ENCODE data around the gene CNTN5.
A peak's percentile ranks its signal among the peaks of the same experiment; 100 is the strongest.
"Not testable (repeated sequence)": the region's sequence is repeated elsewhere in the genome, so short reads cannot be mapped to it uniquely, and the experiment has no call there.

Gene CNTN5

DNA sequence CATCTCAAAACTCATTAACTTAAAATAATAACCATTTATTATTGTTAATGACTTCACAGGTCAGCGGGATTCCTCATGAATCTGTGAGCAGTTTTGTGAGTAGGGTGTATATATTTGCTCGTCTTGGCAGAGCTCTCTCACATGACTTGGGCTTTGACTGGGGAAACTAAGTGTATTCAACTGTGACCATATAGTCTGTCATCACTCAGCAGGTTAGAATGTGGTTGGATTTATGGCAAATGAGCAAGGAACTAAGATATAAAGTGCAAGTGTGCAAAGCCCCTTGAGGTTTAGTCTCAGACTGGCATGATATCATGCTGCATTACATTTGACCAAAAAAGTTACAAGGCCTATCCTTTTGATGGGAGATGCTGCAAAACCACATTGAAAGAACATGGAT is 254.8 kb downstream of the CNTN5 start:
- DNase-seq (ENCODE audit: low spot score) = no peak

DNA sequence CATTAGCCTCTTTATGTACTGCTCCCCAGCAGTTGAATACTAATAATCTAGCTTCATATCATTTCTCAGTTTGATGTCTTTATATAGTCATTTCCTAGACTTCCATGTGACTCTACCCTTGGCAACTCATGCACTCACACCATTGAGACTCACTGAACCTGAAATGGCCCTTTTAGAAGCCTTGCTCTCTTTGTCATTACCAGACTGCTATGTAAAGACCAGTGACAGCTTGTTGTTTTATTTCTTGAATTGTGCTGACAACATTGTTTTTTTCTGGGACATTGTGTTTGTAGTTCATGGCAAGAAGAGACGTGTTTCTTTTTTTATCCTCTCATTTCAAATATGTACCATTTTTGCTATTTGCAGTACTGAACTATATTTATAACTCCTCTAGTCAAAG is 256.5 kb downstream of the CNTN5 start:
- DNase-seq (ENCODE audit: low spot score) = no peak

DNA sequence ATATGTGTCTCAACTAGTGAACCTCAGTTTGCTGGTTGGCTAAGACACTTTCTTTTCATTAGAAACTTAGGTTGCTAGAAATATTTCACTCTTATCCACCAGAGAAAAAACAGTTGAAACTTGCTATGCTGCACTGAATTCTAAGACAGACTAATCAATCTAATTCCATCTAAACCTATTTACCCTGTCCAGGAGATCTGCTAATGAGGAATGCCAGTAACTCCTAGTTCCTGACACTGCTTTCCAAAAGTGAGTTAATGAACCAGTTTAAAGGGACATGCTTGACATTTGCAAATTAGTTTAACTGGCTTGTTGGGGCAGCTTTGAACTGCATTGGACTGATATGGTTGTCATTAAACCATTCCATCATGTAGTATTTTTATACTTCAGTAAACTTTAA is 258.5 kb downstream of the CNTN5 start:
- DNase-seq (ENCODE audit: low spot score) = no peak

DNA sequence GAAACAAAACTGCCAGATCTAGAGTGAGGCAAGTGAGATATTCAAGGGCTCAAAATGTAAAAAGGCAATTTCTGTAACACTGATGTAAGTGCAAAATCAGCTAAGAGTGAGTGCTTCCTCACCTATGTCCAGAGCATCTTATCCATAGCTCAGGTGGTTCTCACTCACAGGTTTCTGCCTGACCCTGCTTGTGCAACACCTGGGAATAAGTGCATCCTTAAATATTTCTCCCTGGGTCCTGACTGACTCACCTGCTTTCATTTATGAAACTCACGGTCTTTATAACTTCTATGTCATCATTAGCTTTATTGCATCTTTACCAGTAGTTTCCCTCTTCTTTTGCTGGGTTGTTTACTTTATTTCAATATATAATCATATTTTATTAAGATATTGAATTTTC is 260.6 kb downstream of the CNTN5 start:
- no peak for DNase-seq (ENCODE audit: low spot score)

DNA sequence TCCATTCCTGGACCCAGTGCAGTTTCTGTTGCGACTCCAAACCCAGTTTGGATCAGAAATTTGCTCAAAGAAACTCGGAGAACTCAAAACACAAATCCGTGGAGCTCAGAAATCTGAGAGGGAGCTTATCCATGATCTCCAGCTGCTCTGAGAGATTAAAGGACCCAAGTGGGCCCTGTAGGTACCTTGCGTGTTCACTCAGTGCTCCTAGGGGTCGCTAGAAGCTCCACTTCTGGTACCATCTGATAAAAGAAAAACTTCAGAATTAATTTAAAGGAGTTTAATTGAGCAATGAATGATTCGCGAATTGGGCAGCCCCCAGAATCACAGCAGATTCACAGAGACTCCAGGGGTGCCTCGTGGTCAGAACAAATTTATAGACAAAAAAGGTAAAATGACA is 277.2 kb downstream of the CNTN5 start:
- not testable (repeated sequence) for DNase-seq (ENCODE audit: low spot score)

DNA sequence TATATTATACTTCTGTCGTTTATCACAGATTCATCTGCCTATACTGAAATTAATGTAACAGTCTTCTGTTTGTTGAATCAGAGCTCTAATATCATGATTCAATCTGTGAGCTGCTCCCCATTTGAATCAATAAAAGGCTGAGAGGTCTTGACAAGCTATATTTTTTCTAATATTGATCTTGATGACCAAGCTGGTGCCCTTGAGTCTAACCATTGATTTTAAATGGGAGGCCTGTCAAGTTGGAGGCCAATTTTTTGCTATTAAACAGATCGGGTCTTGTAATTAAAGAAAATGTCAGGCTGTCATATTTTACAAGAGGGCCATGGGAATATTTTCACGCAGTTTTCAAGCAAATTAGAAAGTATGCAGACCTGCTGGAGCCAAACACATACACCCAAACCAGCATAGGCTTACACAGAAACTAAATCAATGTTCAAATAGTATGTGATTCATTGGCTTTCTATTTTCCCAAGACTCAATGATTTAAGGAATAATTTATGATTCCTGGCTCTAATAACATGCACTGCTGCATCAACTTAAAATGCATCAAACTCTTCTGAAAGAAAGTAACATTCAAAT is 286.9 kb downstream of the CNTN5 start:
- no peak for DNase-seq (ENCODE audit: low spot score)

DNA sequence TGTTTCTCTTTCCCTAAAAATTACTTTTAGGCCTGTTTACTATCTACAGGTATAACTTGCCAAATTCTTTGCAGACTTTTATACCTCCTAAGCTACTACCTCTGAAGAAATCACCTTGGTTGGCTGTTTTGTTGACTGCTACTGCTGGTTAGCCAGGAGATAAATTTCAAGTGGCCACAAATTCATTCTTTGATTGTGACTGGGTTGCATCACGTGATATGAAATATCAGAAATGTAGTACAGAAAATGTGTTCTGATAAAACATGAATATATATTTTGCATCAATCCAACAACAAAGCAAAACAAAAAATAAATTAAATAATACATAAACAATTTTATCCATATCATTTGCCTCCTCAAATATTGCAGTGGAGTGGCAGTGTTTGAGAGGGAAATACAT is 291.1 kb downstream of the CNTN5 start:
- no peak for DNase-seq (ENCODE audit: low spot score)

DNA sequence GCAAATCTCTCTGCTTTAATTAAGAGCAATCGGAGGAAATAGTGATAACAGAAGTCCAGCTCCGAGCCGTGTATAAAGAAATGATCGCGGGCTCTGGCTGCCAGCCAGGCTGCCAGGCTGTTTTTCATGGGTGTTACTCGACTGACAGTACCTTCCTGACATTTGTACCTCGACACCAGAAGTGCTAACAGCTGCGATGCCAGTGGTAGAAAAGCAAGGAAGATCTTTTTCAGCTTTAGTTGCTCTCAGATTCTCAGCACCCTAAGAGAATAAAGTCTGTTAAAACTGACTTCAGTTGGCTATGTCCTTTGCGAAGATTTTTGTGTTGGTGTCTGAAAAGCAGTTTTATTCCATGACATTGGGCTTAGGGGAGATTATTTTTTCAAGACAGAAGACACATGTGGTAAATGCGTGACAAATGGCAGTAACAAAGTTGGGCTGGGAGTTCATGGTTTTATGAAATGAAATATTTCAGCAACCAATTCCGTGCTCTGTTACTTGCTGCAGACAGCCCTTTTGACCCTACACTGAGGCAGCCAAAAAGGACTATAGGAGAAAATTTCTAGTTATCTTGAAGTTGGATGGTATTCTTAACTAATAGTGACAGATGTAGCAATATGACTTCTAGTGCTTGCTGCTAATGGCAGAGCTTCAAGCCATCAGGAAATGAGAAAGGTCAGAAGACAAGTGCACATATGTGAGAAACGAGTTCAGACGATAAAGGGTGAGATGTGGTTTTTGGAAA is 296.2 kb downstream of the CNTN5 start:
- no peak for DNase-seq (ENCODE audit: low spot score)

DNA sequence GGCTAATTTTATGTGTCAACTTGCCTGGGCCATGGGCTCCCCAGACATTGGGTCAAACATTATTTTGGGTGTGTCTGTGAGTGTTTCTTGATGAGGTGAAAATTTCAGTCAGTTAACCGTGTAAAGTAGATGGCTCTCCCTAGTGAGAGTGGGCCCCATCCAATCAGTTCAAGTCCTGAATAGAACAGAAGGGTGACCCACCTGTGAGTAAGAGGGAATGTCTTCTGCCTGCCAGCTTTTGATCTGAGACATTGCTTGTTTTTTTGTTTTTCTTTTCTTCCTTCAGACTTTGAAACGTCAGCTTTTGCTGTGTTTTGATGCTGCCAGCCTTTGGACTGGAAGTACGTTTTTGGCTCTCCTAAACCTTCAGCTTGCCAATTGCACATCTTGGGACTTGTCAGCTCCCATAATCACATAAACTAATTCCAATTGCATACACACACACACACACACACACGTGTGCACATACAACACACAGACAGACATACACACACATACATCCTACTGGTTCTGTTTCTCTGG is 300.1 kb downstream of the CNTN5 start:
- DNase-seq (ENCODE audit: low spot score) = no peak

DNA sequence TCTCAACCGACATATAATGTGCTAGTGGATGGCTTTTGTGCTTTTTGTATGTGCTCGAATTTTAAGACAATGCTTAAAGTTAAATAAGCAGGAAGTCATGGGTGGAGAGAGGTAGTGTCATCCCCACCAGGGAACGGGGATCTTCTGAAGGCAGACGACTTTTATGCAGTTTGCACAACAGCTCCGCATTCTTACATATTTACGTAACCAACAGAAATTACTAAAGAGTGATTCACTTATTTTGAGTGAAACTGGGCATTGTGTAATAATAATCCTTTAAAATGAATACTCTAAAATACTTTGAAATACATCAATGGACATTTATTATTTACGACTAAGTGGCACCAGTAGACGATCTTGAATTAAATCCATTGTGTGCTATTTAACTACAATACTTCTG is 305.1 kb downstream of the CNTN5 start:
- DNase-seq (ENCODE audit: low spot score) = peak; percentile 47

DNA sequence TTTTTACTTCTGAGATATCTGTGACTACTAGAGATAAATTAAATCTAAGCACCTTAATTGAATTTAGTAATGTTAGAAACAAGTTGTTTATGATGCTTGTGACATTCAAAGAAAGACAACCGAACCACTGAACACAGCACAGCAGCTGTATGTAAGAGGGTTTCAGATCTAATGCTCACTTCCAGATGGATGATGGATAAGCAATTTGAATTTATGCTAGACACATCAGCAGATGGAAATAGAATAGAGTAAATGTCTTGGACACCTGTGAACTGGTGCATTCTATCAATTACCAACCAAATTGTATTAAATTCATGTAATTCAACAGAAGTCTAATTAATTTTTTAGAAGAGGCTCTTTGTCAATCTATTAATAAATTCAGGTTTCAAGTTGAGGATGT is 306.3 kb downstream of the CNTN5 start:
- DNase-seq (ENCODE audit: low spot score) = no peak

DNA sequence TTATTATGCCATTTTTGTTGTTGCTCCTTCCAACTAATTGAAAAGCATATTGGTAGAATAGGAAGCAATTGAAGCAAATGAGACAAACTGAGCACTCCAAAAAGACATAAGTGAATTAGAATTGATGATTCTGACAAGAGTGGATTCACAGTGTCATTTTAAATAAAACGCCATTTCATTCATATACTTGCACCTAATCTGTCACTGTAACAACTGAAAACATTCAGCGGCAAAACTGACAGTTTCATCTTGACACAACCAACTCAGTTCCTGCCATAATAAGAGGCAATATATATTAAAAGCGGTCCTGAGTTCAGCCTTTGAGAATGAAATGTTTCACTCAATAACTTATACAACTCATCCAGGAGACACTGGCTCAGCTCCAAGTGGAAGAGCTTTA is 306.8 kb downstream of the CNTN5 start:
- DNase-seq (ENCODE audit: low spot score) = no peak

DNA sequence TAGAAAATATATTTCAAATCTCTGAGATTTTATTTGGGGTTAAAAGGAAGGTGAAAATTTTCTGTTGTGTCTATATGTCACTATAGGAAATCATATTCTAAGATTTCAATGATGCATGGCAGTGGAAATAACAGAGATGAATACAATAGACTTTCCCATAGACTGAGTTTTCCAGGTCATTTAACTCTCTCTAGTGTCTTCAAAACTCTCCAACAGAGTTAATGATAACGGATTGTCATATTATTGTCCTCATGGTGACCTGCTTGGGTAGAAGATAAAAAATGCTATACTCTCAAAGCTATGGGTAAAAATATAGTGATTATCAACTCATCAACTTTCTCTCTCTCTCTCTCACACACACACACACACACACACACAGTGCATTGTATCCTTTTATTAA is 312.9 kb downstream of the CNTN5 start:
- no peak for DNase-seq (ENCODE audit: low spot score)

DNA sequence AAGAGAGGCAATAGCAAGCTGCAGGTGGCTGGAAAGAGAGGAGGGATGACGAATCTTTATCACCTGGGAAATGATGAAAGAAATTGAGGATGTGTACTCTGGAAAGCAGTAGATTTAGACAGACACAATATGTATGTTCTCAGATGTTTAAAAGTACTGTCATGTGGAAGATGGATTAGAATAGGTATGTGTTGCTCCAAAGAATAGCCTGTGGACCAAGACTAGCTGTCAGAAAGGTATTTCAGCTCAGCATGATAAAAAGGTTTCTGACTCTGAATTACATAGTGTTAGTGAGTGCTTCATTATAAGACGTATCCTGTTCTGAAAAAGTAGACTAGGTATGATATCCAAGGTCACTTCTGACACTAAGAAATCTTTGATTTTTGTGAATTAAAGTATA is 322.4 kb downstream of the CNTN5 start:
- DNase-seq (ENCODE audit: low spot score) = no peak

DNA sequence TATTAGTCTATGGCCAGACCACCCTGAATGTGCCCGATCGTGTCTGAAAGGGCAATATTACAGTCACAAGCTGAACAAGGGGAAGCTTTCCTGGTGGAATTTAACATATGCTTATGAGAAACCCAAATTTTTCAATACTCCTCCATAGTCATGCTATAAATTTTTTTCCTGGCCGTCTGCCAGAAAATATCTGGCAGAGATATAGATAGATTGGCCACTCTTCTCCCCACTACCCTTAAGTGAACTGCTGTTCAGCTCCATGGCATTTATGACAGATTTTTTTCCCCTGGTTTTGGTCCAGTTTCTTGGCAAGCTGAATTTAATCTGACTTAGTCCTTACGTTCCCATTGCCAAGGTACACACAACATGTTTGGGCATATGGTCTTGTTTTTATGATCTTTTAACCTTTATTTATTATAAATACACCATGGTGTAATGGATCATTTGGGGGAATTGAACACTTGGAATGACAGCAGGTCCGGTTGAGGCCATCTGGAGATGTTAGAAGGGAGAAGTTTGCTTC is 328.5 kb downstream of the CNTN5 start:
- no peak for DNase-seq (ENCODE audit: low spot score)

DNA sequence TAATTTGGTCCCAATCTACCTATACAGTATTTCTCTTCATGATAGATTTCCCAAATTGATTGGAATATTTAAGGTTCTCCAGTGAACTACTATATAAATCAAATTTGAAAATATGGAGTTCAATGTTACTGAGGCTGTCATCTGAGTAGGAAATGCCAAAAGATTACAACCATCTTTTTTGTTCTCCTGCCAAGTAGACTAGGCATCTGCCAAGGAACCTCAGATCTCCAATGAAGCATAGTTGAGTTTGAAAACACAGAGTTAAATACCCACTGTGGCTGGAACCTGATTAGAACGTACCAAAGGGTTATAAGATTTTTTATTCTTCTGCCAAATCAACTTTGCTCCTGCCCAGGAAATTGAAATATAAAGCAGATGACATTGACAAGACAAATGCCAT is 330.9 kb downstream of the CNTN5 start:
- no peak for DNase-seq (ENCODE audit: low spot score)

DNA sequence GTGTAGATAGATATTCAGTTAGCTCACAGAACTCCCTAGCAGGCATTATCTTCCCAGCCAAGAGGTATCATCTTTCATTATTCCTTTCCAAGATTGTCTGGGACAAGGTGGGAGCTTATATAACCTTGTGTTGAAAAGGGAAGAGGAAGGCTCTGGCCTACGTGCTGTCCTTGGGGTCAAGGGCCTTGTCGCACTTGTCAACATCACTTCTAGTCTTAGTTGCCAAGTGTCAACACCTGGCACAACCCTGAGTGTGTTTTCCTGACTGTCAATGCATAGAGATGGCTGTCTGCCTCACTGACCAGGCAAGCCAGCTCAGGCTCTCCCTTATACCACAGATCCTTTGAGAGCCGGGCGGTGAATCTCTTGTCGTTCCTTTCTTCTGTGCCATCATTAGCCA is 331.9 kb downstream of the CNTN5 start:
- no peak for DNase-seq (ENCODE audit: low spot score)

DNA sequence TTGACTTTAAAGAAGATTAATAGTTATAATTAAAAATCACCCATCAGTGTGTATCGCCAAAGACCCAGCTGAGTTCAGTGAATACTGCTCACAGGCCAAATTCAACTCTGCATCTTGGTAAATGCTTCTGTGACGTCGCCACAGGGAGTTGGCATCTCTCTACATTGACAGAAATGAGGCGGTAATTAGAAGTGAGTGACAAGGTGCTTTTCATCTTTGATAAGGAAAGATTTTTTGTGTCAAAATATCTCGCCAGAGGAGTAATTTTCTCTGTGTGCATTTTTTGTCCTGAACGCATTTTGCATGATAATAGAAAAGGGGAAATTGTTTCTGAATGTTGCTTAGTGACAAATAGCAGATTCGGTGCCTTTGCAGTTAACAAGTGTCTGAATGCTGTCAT is 345.8 kb downstream of the CNTN5 start:
- no peak for DNase-seq (ENCODE audit: low spot score)

DNA sequence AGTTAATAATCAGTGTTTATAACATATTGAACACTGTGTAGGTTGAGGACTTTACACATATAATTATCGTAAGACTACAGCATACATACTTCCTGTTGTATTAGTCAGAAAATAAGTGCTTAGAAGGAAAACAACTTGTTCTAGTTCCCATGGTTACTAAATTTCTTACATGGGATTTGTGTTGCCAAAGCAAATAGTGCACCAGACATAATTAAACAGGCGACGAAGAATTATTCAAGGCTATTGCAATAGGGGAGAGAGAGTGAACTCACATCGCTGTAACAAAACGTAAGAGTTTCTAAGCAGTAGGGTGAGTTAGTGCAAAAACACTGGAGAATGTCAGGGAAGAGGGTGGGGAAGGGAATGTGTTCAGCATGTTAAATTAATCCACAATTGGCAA is 347.8 kb downstream of the CNTN5 start:
- DNase-seq (ENCODE audit: low spot score) = no peak

DNA sequence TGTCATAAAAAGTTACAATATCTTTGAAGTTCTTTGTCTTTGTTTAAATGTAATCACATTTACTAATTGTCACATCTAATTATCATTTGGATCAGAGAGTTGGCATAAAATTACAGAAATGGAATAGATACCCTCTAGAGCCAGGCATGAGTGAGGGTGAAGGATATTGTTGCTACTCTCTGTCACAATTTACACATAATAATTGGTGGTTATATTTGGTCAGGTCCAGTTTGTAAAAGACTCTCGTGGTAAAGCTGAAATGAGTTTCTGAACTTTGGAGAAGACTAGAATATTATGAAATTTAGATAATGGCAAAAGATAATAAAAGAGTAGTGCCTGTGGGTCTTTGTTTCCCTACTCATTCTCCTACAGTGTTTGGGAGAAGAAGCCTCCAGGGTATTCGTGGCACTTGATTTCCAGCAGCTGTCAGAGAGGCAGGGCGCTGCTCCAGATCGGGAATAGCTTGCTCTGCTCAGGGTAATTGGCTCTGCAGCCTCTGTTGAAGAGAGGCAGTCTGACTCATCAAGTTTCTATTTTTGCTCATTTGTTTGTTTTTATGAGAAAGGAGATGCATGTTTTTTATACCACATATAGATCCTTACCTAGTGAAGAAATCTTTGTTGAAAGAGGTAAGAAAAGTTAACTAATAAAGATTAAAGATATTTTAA is 349.9 kb downstream of the CNTN5 start:
- DNase-seq (ENCODE audit: low spot score) = peak; percentile 29

DNA sequence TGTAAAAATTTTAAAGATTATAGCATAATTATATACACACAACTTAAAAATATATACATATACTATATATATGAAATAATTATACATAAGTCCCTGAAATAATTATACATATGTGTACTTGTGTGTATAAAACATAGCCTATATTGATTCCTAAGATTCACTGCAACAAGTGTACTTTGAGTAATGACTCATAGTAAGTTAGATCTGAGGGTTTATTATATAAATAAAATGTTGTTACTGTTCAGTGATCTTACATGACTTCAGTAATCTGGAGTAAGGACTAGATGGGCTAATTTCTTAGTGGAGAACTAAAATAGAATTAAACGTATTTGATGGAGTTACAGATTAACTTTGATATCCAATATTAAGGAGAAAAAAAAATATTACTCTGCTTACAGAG is 350.5 kb downstream of the CNTN5 start:
- no peak for DNase-seq (ENCODE audit: low spot score)

DNA sequence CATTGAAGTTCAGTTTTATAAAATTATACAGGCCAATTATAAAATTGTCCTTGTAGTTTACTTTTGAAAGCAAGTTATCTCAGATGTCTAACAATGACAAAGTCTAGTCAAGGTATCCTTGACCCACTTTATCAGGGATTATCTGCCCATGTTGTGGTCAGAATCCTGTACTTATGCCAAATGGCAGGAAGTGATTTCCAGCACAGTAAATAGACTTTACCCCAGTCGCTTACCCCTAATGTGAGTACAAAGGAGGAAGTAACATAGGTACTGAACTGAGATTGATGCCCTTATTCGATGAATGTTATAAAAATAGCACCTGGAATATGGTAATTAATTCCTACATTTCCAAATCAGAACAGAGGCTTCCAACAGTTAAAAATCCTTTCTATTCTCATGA is 355.7 kb downstream of the CNTN5 start:
- DNase-seq (ENCODE audit: low spot score) = no peak

DNA sequence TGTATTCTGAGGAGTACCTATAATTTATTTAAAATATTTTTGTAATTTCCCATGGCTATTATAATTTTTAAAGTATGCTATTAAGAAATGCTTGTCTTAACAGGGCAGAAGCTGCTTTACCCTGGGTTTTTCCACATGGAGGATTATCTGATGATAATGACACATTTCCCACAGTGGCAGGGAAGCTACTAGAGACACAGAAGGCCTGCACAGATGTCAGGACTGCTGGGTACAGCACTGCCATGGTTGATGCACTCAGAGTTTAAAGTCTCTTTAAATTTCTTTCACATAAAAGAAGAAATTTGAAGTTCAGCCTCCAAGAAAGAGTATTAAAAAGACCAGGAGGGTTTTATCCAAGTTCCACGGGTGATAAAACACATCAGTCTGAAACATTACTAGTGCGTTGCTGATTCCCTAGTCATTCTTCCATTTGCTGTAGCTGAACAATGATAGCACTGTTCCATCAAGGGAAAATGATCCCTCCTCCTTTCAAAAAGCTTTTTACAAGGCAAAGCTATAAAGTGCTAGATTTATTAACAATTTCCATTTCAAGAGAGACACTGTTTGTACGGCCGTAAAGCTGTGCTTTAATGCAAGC is 363.0 kb downstream of the CNTN5 start:
- DNase-seq (ENCODE audit: low spot score) = no peak
